K562 (cell line): ENCODE results near the gene CNGB1. TPM values are rescaled to one million over a fixed set of nuclear protein-coding genes. Genes with fewer than 3 reads are reported as not detected.

ENCODE experiments used
- ATAC-seq: fragments of 200-7000 bp; cut with Tn5 transposase; 3 replicates; pipeline ENCODE4 v1.9.1; 2020; ENCODE audit warnings: moderate library complexity
- BruUV-seq: library from RNA; stranded (reverse); fragments of 400-500 nt; replicated peaks from 2 replicates; lab custom pipeline; 2021; lab: Mats Ljungman, UMichigan
- CTCF ChIA-PET: fragments of 300-600 bp; formaldehyde crosslinking; extraction: SDS; loops from one replicate; lab custom pipeline; 2021; ENCODE audit warnings: low intra/inter-chr PET ratio; lab: Yijun Ruan, JAX
- POLR2A ChIA-PET: fragments of 300-600, 350-650 bp; sonication (Branson Sonifier 250); formaldehyde crosslinking; extraction: SDS; loops from one replicate; lab custom pipeline; 2021; ENCODE audit warnings: antibody characterized with exemption, inconsistent platforms; lab: Yijun Ruan, JAX
- DNase-seq, 4 experiments: peaks; one replicate each; pipeline versions ENCODE4 v3.0.0 to v3.0.0-alpha.2; 2011 to 2018; ENCODE audit warnings: low spot score in 3 of 4, mixed read lengths in 3 of 4; ENCODE audit errors: extremely low read depth in 1 of 4
- FAIRE-seq: peaks from 2 replicates; lab custom pipeline; 2011; peaks lifted over from hg19 to GRCh38; lab: Jason Lieb, UNC
- H2AFZ ChIP-seq: 2 replicates; pipeline ENCODE4 v1.6.0; 2011; ENCODE audit warnings: low read depth, low read length, control low read depth, inconsistent platforms
- H3K27ac ChIP-seq: fragments of 200-600 bp; 3 replicates; pipeline ENCODE4 v1.8.0; 2011; ENCODE audit warnings: low read depth, mild to moderate bottlenecking, control low read depth, inconsistent platforms, low read length, moderate library complexity, mixed read lengths; ENCODE audit errors: extremely low read depth
- H3K27me3 ChIP-seq, 2 experiments: fragments of 300-600 bp in 1 of 2; 2 replicates in 1 of 2; 3 replicates in 1 of 2; pipeline versions ENCODE4 v1.6.0 to v1.8.0; 2011; ENCODE audit warnings: inconsistent platforms in 2 of 2, low read length in 2 of 2, mild to moderate bottlenecking in 1 of 2, mixed read lengths in 1 of 2, moderate library complexity in 1 of 2; ENCODE audit not compliant: control insufficient read depth in 2 of 2, insufficient read depth in 2 of 2
- H3K36me3 ChIP-seq: fragments of 300-600 bp; 3 replicates; pipeline ENCODE4 v1.8.0; 2011; ENCODE audit warnings: mild to moderate bottlenecking, low read length, inconsistent platforms; ENCODE audit not compliant: control insufficient read depth, insufficient read depth
- H3K4me1 ChIP-seq, 2 experiments: fragments of 200-600 bp in 1 of 2; replicated peaks in 1 of 2; 2 replicates in 1 of 2; 3 replicates in 1 of 2; pipeline versions ENCODE4 v1.5.1 to v1.8.0; 2011; ENCODE audit warnings: inconsistent platforms in 2 of 2, low read length in 2 of 2, mild to moderate bottlenecking in 1 of 2, mixed read lengths in 1 of 2, moderate library complexity in 1 of 2; ENCODE audit not compliant: control insufficient read depth in 2 of 2, insufficient read depth in 2 of 2
- H3K4me2 ChIP-seq: 2 replicates; pipeline ENCODE4 v1.6.1; 2011; ENCODE audit warnings: low read length, control low read depth, inconsistent platforms, mixed read lengths; ENCODE audit not compliant: insufficient read depth
- H3K4me3 ChIP-seq: fragments of 200-600 bp; sonication (generic), shearing (Covaris generic); 2 replicates; pipeline ENCODE4 v1.5.1; 2016; ENCODE audit warnings: control low read depth, inconsistent platforms
- H3K79me2 ChIP-seq: fragments of 200-600 bp; 3 replicates; pipeline ENCODE4 v1.8.0; 2011; ENCODE audit warnings: low read length, inconsistent platforms; ENCODE audit not compliant: control insufficient read depth, insufficient read depth
- H3K9ac ChIP-seq, 2 experiments: 2 replicates each; pipeline versions ENCODE4 v1.6.0 to v1.6.1; 2011; ENCODE audit warnings: low read depth in 2 of 2, low read length in 2 of 2, control low read depth in 1 of 2, inconsistent platforms in 1 of 2, mild to moderate bottlenecking in 1 of 2, mixed read lengths in 1 of 2; ENCODE audit not compliant: insufficient read depth in 1 of 2
- H3K9me1 ChIP-seq: one replicate; pipeline ENCODE4 v1.6.0; 2011; ENCODE audit warnings: inconsistent platforms, mild to moderate bottlenecking, low read length, moderate library complexity; ENCODE audit not compliant: control insufficient read depth, insufficient read depth
- H3K9me3 ChIP-seq: replicated peaks from 2 replicates; pipeline ENCODE4 v1.5.1; 2011; ENCODE audit warnings: low read depth, low read length, inconsistent platforms; ENCODE audit not compliant: control insufficient read depth, insufficient read depth
- H4K20me1 ChIP-seq: replicated peaks from 2 replicates; pipeline ENCODE4 v1.6.1; 2011; ENCODE audit warnings: low read length, inconsistent platforms, mixed read lengths; ENCODE audit not compliant: control insufficient read depth, insufficient read depth
- CBFA2T2 ChIP-seq: fragments of 450-650 bp; conservative IDR thresholded peaks from 2 replicates; pipeline ENCODE4 v1.6.1; 2017; ENCODE audit warnings: mild to moderate bottlenecking
- CBX5 ChIP-seq: IDR thresholded peaks from 2 replicates; pipeline ENCODE4 v1.6.1; 2014; ENCODE audit warnings: low read depth, borderline replicate concordance
- CCAR2 ChIP-seq: fragments of 200-400 bp; formaldehyde crosslinking; IDR thresholded peaks from 2 replicates; pipeline ENCODE4 v1.6.1; 2017; ENCODE audit warnings: mild to moderate bottlenecking, low read depth, low read length
- ILK ChIP-seq: fragments of 450-650 bp; IDR thresholded peaks from 2 replicates; pipeline ENCODE4 v1.6.1; 2016; ENCODE audit warnings: missing genetic modification characterization, low read depth, mild to moderate bottlenecking, missing compliant biosample characterization, moderate library complexity, borderline replicate concordance
- KLF6 ChIP-seq: fragments of 250-450 bp; sonication (Bioruptor Pico); IDR thresholded peaks from 2 replicates; pipeline ENCODE4 v1.4.0; 2020; ENCODE audit warnings: mild to moderate bottlenecking, moderate library complexity, borderline replicate concordance
- PHF8 ChIP-seq: fragments of 200-600 bp; sonication (generic); IDR thresholded peaks from 2 replicates; pipeline ENCODE4 v1.6.1; 2012; ENCODE audit warnings: mixed run types, mild to moderate bottlenecking, inconsistent platforms, low read length, moderate library complexity, borderline replicate concordance
- THRAP3 ChIP-seq: fragments of 450-650 bp; IDR thresholded peaks from 2 replicates; pipeline ENCODE4 v1.6.1; 2016; ENCODE audit warnings: mild to moderate bottlenecking, inconsistent platforms, borderline replicate concordance
- WGBS: fragments of 100-300 bp; shearing (Covaris generic); methylation state at CpG from one replicate; pipeline ENCODE4 v1.1.6; 2016; ENCODE audit warnings: low coverage, mixed read lengths; ENCODE audit not compliant: insufficient coverage; ENCODE audit errors: missing lambda C conversion rate; 5-methylcytosine and 5-hydroxymethylcytosine counted together
- in situ Hi-C: fragments of 300-500 bp; cut with MboI; formaldehyde crosslinking; loops from 4 replicates; pipeline ENCODE4 v1.15.0; 2018; ENCODE audit warnings: inconsistent platforms, mixed read lengths
- intact Hi-C: fragments of 100-400 bp; cut with micrococcal nuclease; formaldehyde crosslinking; loops from 2 replicates; pipeline ENCODE4 v1.14.2; 2022
- polyA plus RNA-seq, 8 experiments: library from polyadenylated mRNA; depleted of rRNA in 4 of 8; stranded (reverse) in 5 of 8; unstranded in 3 of 8; fragments of >200 nt; fragmentation: Nextera tagmentation in 2 of 8; fragmentation: Illumina TruSeq in 1 of 8; extraction: Ambion mirVana in 2 of 8; extraction: Trizol in 1 of 8; gene quantifications; 2 replicates each; pipeline versions ENCODE4 v1.2.1 to v1.2.3, GENCODE V29; 2011 to 2014; ENCODE audit warnings: inconsistent platforms in 1 of 8, missing spikeins in 1 of 8
- total RNA-seq, 7 experiments: library from RNA; depleted of rRNA in 6 of 7; stranded (reverse); fragments of >200 nt in 6 of 7; fragmentation: Illumina TruSeq in 2 of 7; extraction: Trizol in 2 of 7; gene quantifications; 2 replicates each; pipeline versions ENCODE4 v1.2.1 to v1.2.3, GENCODE V29; 2011 to 2021; ENCODE audit warnings: low replicate concordance in 1 of 7
- TF ChIP-seq, protein P1 (sequence below): fragments of 250-450 bp; sonication (Bioruptor Pico); IDR thresholded peaks from 2 replicates; pipeline ENCODE4 v1.9.0; 2021; ENCODE audit warnings: mild to moderate bottlenecking, inconsistent platforms
- TF ChIP-seq, protein P2 (sequence below), 3 experiments: IDR thresholded peaks in 2 of 3; conservative IDR thresholded peaks in 1 of 3; 2 replicates each; pipeline ENCODE4 v1.5.1; 2011 to 2012; ENCODE audit warnings: low read length in 3 of 3, mild to moderate bottlenecking in 3 of 3, control low read depth in 2 of 3, improper control_type of control experiment in 1 of 3, inconsistent platforms in 1 of 3, low read depth in 1 of 3, mixed read lengths in 1 of 3, moderate library complexity in 1 of 3; ENCODE audit not compliant: insufficient read depth in 2 of 3
- TF ChIP-seq, protein P3 (sequence below): fragments of 250-450 bp; sonication (Bioruptor Pico); IDR thresholded peaks from 2 replicates; pipeline ENCODE4 v1.4.0; 2020
- TF ChIP-seq, protein P4 (sequence below): sonication (generic); formaldehyde crosslinking; IDR thresholded peaks from 2 replicates; pipeline ENCODE4 v1.8.0; 2022; ENCODE audit warnings: mild to moderate bottlenecking, missing genetic modification reagents

Gene CNGB1
- total and polyA plus RNA-seq, 9 of the 15 experiments (the other 6 are each of a cell fraction or from before 2014, with no cell fraction given): not detected

DNA sequence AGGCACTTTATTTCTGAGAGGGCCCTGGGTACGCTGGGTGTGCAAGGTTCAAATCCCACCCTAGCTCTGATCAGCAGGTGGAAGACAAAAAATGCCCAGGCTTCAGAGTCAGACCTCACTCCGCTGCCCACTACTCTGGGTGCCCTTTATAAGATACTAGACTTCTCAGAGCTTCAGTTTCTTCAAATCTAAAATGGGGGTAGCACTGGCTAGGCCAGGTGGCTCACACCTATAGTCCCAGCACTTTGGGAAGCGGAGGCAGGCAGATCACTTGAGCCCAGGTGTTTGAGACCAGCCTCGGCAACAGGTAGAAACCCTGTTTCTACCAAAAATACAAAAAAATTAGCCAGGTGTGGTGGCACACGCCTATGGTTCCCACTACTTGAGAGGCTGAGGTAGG lies 32.0 kb upstream of the CNGB1 start:
- no peak overlapping the region for H3K4me3 ChIP-seq
- H3K27me3 ChIP-seq: no peaks in the 10 kb centered on the region
- H3K9ac ChIP-seq: no peak overlapping the region
- peaks cover 3% of the 10 kb centered on the region; the same call in 1 of the 2 replicates for H3K9me3 ChIP-seq
- no peaks in the 10 kb centered on the region for H3K9me1 ChIP-seq
- in situ Hi-C loops: loop anchor here (5.0 to 10.0 kb wide), 2 partner anchors 101 to 248 kb away; no protein-coding TSS in a partner anchor
- ATAC-seq (no peak), FAIRE-seq (no peak), DNase-seq (no peak)
- ChIA-PET POLR2A (no interaction called here), CTCF (no interaction called here)
- no TSS peak for BruUV-seq
- H3K4me2 ChIP-seq: no peak overlapping the region
- TF ChIP-seq, protein P1, sequence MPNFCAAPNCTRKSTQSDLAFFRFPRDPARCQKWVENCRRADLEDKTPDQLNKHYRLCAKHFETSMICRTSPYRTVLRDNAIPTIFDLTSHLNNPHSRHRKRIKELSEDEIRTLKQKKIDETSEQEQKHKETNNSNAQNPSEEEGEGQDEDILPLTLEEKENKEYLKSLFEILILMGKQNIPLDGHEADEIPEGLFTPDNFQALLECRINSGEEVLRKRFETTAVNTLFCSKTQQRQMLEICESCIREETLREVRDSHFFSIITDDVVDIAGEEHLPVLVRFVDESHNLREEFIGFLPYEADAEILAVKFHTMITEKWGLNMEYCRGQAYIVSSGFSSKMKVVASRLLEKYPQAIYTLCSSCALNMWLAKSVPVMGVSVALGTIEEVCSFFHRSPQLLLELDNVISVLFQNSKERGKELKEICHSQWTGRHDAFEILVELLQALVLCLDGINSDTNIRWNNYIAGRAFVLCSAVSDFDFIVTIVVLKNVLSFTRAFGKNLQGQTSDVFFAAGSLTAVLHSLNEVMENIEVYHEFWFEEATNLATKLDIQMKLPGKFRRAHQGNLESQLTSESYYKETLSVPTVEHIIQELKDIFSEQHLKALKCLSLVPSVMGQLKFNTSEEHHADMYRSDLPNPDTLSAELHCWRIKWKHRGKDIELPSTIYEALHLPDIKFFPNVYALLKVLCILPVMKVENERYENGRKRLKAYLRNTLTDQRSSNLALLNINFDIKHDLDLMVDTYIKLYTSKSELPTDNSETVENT (CRISPR knock-in tag): no peak
- TF ChIP-seq THRAP3 (no peak), ILK (tag) (no peak), CCAR2 (no peak), CBFA2T2 (no peak), KLF6 (no peak), PHF8 (no peak), CBX5 (no peak)
- TF ChIP-seq, protein P2, sequence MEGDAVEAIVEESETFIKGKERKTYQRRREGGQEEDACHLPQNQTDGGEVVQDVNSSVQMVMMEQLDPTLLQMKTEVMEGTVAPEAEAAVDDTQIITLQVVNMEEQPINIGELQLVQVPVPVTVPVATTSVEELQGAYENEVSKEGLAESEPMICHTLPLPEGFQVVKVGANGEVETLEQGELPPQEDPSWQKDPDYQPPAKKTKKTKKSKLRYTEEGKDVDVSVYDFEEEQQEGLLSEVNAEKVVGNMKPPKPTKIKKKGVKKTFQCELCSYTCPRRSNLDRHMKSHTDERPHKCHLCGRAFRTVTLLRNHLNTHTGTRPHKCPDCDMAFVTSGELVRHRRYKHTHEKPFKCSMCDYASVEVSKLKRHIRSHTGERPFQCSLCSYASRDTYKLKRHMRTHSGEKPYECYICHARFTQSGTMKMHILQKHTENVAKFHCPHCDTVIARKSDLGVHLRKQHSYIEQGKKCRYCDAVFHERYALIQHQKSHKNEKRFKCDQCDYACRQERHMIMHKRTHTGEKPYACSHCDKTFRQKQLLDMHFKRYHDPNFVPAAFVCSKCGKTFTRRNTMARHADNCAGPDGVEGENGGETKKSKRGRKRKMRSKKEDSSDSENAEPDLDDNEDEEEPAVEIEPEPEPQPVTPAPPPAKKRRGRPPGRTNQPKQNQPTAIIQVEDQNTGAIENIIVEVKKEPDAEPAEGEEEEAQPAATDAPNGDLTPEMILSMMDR (IDR thresholded peaks at IDR 0.05 in 2 of 3, conservative IDR thresholded peaks at IDR 0.05 in 1 of 3; ENCODE audit: insufficient read depth in 2 of 3, low read depth in 1 of 3, low read length in 3 of 3): no peak
- TF ChIP-seq, protein P3, sequence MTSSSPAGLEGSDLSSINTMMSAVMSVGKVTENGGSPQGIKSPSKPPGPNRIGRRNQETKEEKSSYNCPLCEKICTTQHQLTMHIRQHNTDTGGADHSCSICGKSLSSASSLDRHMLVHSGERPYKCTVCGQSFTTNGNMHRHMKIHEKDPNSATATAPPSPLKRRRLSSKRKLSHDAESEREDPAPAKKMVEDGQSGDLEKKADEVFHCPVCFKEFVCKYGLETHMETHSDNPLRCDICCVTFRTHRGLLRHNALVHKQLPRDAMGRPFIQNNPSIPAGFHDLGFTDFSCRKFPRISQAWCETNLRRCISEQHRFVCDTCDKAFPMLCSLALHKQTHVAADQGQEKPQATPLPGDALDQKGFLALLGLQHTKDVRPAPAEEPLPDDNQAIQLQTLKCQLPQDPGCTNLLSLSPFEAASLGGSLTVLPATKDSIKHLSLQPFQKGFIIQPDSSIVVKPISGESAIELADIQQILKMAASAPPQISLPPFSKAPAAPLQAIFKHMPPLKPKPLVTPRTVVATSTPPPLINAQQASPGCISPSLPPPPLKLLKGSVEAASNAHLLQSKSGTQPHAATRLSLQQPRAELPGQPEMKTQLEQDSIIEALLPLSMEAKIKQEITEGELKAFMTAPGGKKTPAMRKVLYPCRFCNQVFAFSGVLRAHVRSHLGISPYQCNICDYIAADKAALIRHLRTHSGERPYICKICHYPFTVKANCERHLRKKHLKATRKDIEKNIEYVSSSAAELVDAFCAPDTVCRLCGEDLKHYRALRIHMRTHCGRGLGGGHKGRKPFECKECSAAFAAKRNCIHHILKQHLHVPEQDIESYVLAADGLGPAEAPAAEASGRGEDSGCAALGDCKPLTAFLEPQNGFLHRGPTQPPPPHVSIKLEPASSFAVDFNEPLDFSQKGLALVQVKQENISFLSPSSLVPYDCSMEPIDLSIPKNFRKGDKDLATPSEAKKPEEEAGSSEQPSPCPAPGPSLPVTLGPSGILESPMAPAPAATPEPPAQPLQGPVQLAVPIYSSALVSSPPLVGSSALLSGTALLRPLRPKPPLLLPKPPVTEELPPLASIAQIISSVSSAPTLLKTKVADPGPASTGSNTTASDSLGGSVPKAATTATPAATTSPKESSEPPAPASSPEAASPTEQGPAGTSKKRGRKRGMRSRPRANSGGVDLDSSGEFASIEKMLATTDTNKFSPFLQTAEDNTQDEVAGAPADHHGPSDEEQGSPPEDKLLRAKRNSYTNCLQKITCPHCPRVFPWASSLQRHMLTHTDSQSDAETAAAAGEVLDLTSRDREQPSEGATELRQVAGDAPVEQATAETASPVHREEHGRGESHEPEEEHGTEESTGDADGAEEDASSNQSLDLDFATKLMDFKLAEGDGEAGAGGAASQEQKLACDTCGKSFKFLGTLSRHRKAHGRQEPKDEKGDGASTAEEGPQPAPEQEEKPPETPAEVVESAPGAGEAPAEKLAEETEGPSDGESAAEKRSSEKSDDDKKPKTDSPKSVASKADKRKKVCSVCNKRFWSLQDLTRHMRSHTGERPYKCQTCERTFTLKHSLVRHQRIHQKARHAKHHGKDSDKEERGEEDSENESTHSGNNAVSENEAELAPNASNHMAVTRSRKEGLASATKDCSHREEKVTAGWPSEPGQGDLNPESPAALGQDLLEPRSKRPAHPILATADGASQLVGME: no peak
- TF ChIP-seq, protein P4, sequence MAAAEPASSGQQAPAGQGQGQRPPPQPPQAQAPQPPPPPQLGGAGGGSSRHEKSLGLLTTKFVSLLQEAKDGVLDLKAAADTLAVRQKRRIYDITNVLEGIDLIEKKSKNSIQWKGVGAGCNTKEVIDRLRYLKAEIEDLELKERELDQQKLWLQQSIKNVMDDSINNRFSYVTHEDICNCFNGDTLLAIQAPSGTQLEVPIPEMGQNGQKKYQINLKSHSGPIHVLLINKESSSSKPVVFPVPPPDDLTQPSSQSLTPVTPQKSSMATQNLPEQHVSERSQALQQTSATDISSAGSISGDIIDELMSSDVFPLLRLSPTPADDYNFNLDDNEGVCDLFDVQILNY (CRISPR knock-in tag): no peak
- no peak overlapping the region for H3K27ac ChIP-seq
- no peak overlapping the region for H2AFZ ChIP-seq
- peaks cover 6% of the 10 kb centered on the region; the same call in 2 of the 3 replicates for H3K79me2 ChIP-seq
- WGBS: 91% methylated on average over 4 of the region's 5 CpGs
- peaks cover 5% of the 10 kb centered on the region for H4K20me1 ChIP-seq
- intact Hi-C loops: loop anchor here (5.0 to 10.0 kb wide), 3 partner anchors 56 to 428 kb away; partner anchors contain the start of gene KATNB1
- H3K4me1 ChIP-seq: peaks cover 21 to 31% of the 10 kb centered on the region in 2 experiments; a peak in 4 of 5 replicates
- H3K36me3 ChIP-seq: peaks cover 43% of the 10 kb centered on the region; the same call in 1 of the 3 replicates
